H1 (cell line): Measurements from ENCODE around the gene MSI2. TPM values are rescaled to one million over a fixed set of nuclear protein-coding genes. Genes with fewer than 3 reads are reported as not detected.

Experiments used
- CTCF ChIA-PET: fragments of 300-600 bp; sonication (Branson Sonifier 250); formaldehyde crosslinking; loops from one replicate; lab custom pipeline; 2021; ENCODE audit not compliant: partially characterized antibody; lab: Charles Lee
- POLR2A ChIA-PET: fragments of 300-600 bp; sonication (Branson Sonifier 250); formaldehyde crosslinking; loops from one replicate; lab custom pipeline; 2021; ENCODE audit warnings: inconsistent platforms; ENCODE audit not compliant: partially characterized antibody; lab: Charles Lee
- DNase-seq, 2 experiments: peaks; one replicate each; pipeline versions ENCODE4 v3.0.0 to v3.0.0-alpha.2; 2010 to 2022; ENCODE audit warnings: low spot score in 2 of 2, low read depth in 1 of 2, mixed read lengths in 1 of 2
- FAIRE-seq: peaks from 2 replicates; lab custom pipeline; 2011; peaks lifted over from hg19 to GRCh38; lab: Jason Lieb, UNC
- H2AFZ ChIP-seq: 2 replicates; pipeline ENCODE4 v1.8.1; 2012; ENCODE audit warnings: low read length, inconsistent platforms
- H2AK5ac ChIP-seq: 2 replicates; pipeline ENCODE4 v1.6.1; 2013; ENCODE audit warnings: low read depth, low read length
- H2BK120ac ChIP-seq: replicated peaks from 2 replicates; pipeline ENCODE3; 2013; ENCODE audit warnings: low read depth, low read length, inconsistent platforms
- H2BK12ac ChIP-seq: 2 replicates; pipeline ENCODE4 v1.6.1; 2013; ENCODE audit warnings: low read depth, low read length
- H2BK15ac ChIP-seq: 2 replicates; pipeline ENCODE4 v1.6.1; 2013; ENCODE audit warnings: low read length
- H2BK20ac ChIP-seq: 2 replicates; pipeline ENCODE4 v1.6.1; 2013; ENCODE audit warnings: low read length
- H2BK5ac ChIP-seq: 2 replicates; pipeline ENCODE4 v1.6.1; 2013; ENCODE audit warnings: low read depth, low read length
- H3K14ac ChIP-seq: 2 replicates; pipeline ENCODE4 v1.6.1; 2013; ENCODE audit warnings: inconsistent platforms; ENCODE audit not compliant: insufficient read length
- H3K18ac ChIP-seq: 2 replicates; pipeline ENCODE4 v1.6.1; 2013; ENCODE audit warnings: low read length; ENCODE audit errors: extremely low read depth
- H3K23ac ChIP-seq: 2 replicates; pipeline ENCODE4 v1.6.1; 2013; ENCODE audit warnings: inconsistent platforms; ENCODE audit not compliant: insufficient read length
- H3K23me2 ChIP-seq: 2 replicates; pipeline ENCODE4 v1.6.1; 2013; ENCODE audit warnings: low read depth, low read length
- H3K27ac ChIP-seq: 2 replicates; pipeline ENCODE4 v1.6.1; 2011; ENCODE audit warnings: low read depth, low read length, inconsistent platforms
- H3K27me3 ChIP-seq, 4 experiments: replicated peaks in 1 of 4; 1 replicate in 1 of 4; 2 replicates in 3 of 4; pipeline versions ENCODE4 v1.6.1 to v1.8.1; 2011 to 2013; ENCODE audit warnings: low read length in 3 of 4, mild to moderate bottlenecking in 3 of 4, inconsistent platforms in 2 of 4, mixed read lengths in 2 of 4, moderate library complexity in 1 of 4; ENCODE audit not compliant: control insufficient read depth in 3 of 4, insufficient read depth in 3 of 4; ENCODE audit errors: extremely low read depth in 1 of 4
- H3K36me3 ChIP-seq, 4 experiments: 2 replicates each; pipeline versions ENCODE4 v1.6.1 to v1.8.1; 2011 to 2013; ENCODE audit warnings: mild to moderate bottlenecking in 4 of 4, low read length in 3 of 4, moderate library complexity in 2 of 4, control low read depth in 1 of 4, inconsistent platforms in 1 of 4; ENCODE audit not compliant: insufficient read depth in 4 of 4, control insufficient read depth in 2 of 4
- H3K4ac ChIP-seq: replicated peaks from 2 replicates; pipeline ENCODE3; 2013; ENCODE audit warnings: low read length, low read depth, mixed read lengths, inconsistent platforms; ENCODE audit not compliant: insufficient read length
- H3K4me1 ChIP-seq, 4 experiments: replicated peaks in 1 of 4; 1 replicate in 1 of 4; 2 replicates in 3 of 4; pipeline versions ENCODE4 v1.6.1 to v1.8.1; 2011 to 2013; ENCODE audit warnings: low read length in 3 of 4, inconsistent platforms in 2 of 4, mixed read lengths in 1 of 4; ENCODE audit not compliant: insufficient read depth in 4 of 4, control insufficient read depth in 3 of 4
- H3K4me2 ChIP-seq, 2 experiments: 2 replicates each; pipeline versions ENCODE4 v1.6.1 to v1.8.1; 2011 to 2013; ENCODE audit warnings: low read depth in 2 of 2, low read length in 2 of 2, control low read depth in 1 of 2, inconsistent platforms in 1 of 2, mild to moderate bottlenecking in 1 of 2; ENCODE audit not compliant: insufficient read depth in 1 of 2
- H3K4me3 ChIP-seq, 4 experiments: fragments of 200-600, 300-600 bp in 1 of 4; sonication (generic), shearing (Covaris generic), sonication (Bioruptor Twin) in 1 of 4; 2 replicates each; pipeline versions ENCODE4 v1.5.1 to v1.8.1; 2011 to 2016; ENCODE audit warnings: low read length in 4 of 4, low read depth in 3 of 4, control low read depth in 2 of 4, inconsistent platforms in 2 of 4, mild to moderate bottlenecking in 2 of 4, mixed read lengths in 1 of 4, moderate library complexity in 1 of 4; ENCODE audit not compliant: insufficient read depth in 2 of 4; ENCODE audit errors: extremely low read depth in 1 of 4
- H3K56ac ChIP-seq: replicated peaks from 2 replicates; pipeline ENCODE3; 2013; ENCODE audit warnings: low read depth, mild to moderate bottlenecking, mixed read lengths, low read length, inconsistent platforms; ENCODE audit not compliant: insufficient read length
- H3K79me1 ChIP-seq: 2 replicates; pipeline ENCODE4 v1.6.1; 2013; ENCODE audit warnings: low read depth, low read length, control low read depth
- H3K79me2 ChIP-seq, 2 experiments: 2 replicates each; pipeline versions ENCODE4 v1.6.1 to v1.8.1; 2012 to 2013; ENCODE audit warnings: low read length in 2 of 2, mild to moderate bottlenecking in 2 of 2, inconsistent platforms in 1 of 2; ENCODE audit not compliant: insufficient read depth in 2 of 2, control insufficient read depth in 1 of 2
- H3K9ac ChIP-seq, 4 experiments: replicated peaks in 1 of 4; 1 replicate in 1 of 4; 2 replicates in 3 of 4; pipeline versions ENCODE4 v1.6.1 to v1.8.1; 2011 to 2013; ENCODE audit warnings: low read depth in 3 of 4, low read length in 3 of 4, control low read depth in 2 of 4, mild to moderate bottlenecking in 2 of 4, moderate library complexity in 2 of 4, inconsistent platforms in 1 of 4; ENCODE audit errors: extremely low read depth in 1 of 4
- H3K9me3 ChIP-seq, 2 experiments: 2 replicates each; pipeline versions ENCODE4 v1.6.1 to v1.8.1; 2012 to 2013; ENCODE audit warnings: mild to moderate bottlenecking in 2 of 2, moderate library complexity in 2 of 2, control low read depth in 1 of 2, inconsistent platforms in 1 of 2, low read depth in 1 of 2, low read length in 1 of 2, mixed read lengths in 1 of 2; ENCODE audit not compliant: insufficient read depth in 2 of 2
- H4K20me1 ChIP-seq, 2 experiments: replicated peaks in 1 of 2; 2 replicates each; pipeline versions ENCODE3 to v1.8.1; 2011 to 2013; ENCODE audit warnings: inconsistent platforms in 2 of 2, low read length in 2 of 2, mild to moderate bottlenecking in 1 of 2; ENCODE audit not compliant: insufficient read depth in 2 of 2, control insufficient read depth in 1 of 2
- H4K5ac ChIP-seq: 2 replicates; pipeline ENCODE4 v1.6.1; 2013; ENCODE audit warnings: low read length, low read depth, mixed read lengths, inconsistent platforms; ENCODE audit not compliant: insufficient read length
- H4K8ac ChIP-seq: 2 replicates; pipeline ENCODE4 v1.8.0; 2013; ENCODE audit warnings: mild to moderate bottlenecking, moderate library complexity, low read length, inconsistent platforms; ENCODE audit not compliant: insufficient read depth; ENCODE audit errors: extremely low read depth
- H4K91ac ChIP-seq: replicated peaks from 2 replicates; pipeline ENCODE3; 2013; ENCODE audit warnings: low read length, mixed read lengths, inconsistent platforms; ENCODE audit not compliant: insufficient read length
- ASH2L ChIP-seq: fragments of 200-600, 300-600 bp; sonication (generic); IDR thresholded peaks from one replicate; pipeline ENCODE4 v1.7.1; 2017; ENCODE audit warnings: low read length
- EGR1 ChIP-seq: IDR thresholded peaks from 2 replicates; pipeline ENCODE4 v1.6.1; 2011; ENCODE audit warnings: low read depth, low read length, borderline replicate concordance
- JUND ChIP-seq: IDR thresholded peaks from 2 replicates; pipeline ENCODE4 v1.6.1; 2011; ENCODE audit warnings: mild to moderate bottlenecking, improper control_type of control experiment, low read length
- RNF2 ChIP-seq: fragments of 200-900, 300-1000 bp; sonication (generic); IDR thresholded peaks from 2 replicates; pipeline ENCODE4 v1.7.1; 2016; ENCODE audit warnings: borderline replicate concordance, low read depth, mild to moderate bottlenecking, antibody characterized with exemption, low read length; ENCODE audit not compliant: poor library complexity, severe bottlenecking; ENCODE audit errors: missing control alignments
- SP1 ChIP-seq: IDR thresholded peaks from 2 replicates; pipeline ENCODE4 v1.6.1; 2011; ENCODE audit warnings: low read depth, low read length
- TAF1 ChIP-seq: IDR thresholded peaks from 2 replicates; pipeline ENCODE4 v1.6.1; 2011; ENCODE audit warnings: mild to moderate bottlenecking, low read depth, low read length
- TBP ChIP-seq: IDR thresholded peaks from 2 replicates; pipeline ENCODE4 v1.6.1; 2011; ENCODE audit warnings: low read depth, low read length, improper control_type of control experiment
- YY1 ChIP-seq: IDR thresholded peaks from 2 replicates; pipeline ENCODE4 v1.6.1; 2011; ENCODE audit warnings: low read depth, mild to moderate bottlenecking, low read length
- whole genome bisulfite sequencing, 2 experiments: shearing (Covaris generic) in 1 of 2; methylation state at CpG; one replicate each; pipeline versions ENCODE4 v1.1.6 to v1.1.7; 2013 to 2015; ENCODE audit warnings: low lambda C conversion rate in 2 of 2, mixed read lengths in 2 of 2, inconsistent platforms in 1 of 2, low coverage in 1 of 2, missing lambda C conversion rate in 1 of 2; ENCODE audit not compliant: insufficient replicate concordance in 2 of 2, insufficient coverage in 1 of 2, insufficient read length in 1 of 2; ENCODE audit errors: extremely low coverage in 1 of 2, missing lambda C conversion rate in 1 of 2; 5-methylcytosine and 5-hydroxymethylcytosine counted together
- polyA plus RNA-seq, 7 experiments: library from polyadenylated mRNA; depleted of rRNA in 3 of 7; stranded (reverse) in 5 of 7; unstranded in 2 of 7; fragments of >200 nt in 5 of 7; fragments of 200-250 nt in 2 of 7; gene quantifications; 1 replicate in 5 of 7; 2 replicates in 1 of 7; 4 replicates in 1 of 7; pipeline versions ENCODE4 v1.2.1 to v1.2.3, GENCODE V29; 2011 to 2013; ENCODE audit warnings: missing spikeins in 2 of 7, mixed read lengths in 2 of 7
- total RNA-seq: library from RNA; stranded (reverse); fragmentation: NEBNext Ultra II Directional; extraction: Animal tissue kit (Norgen Biotek cat#: 25700); gene quantifications from 2 replicates; pipeline ENCODE4 v1.2.1, GENCODE V29; 2021
- TF ChIP-seq, protein P1 (sequence below): IDR thresholded peaks from 2 replicates; pipeline ENCODE4 v1.6.1; 2011; ENCODE audit warnings: low read depth, mild to moderate bottlenecking, low read length; ENCODE audit not compliant: insufficient read depth
- TF ChIP-seq, protein P2 (sequence below): IDR thresholded peaks from 2 replicates; pipeline ENCODE4 v1.6.1; 2011; ENCODE audit warnings: low read length, improper control_type of control experiment

Gene MSI2
- total and polyA plus RNA-seq, 2 of the 8 experiments (the other 6 are each of a cell fraction or from before 2014, with no cell fraction given) = 36.7 to 80.6 TPM

DNA sequence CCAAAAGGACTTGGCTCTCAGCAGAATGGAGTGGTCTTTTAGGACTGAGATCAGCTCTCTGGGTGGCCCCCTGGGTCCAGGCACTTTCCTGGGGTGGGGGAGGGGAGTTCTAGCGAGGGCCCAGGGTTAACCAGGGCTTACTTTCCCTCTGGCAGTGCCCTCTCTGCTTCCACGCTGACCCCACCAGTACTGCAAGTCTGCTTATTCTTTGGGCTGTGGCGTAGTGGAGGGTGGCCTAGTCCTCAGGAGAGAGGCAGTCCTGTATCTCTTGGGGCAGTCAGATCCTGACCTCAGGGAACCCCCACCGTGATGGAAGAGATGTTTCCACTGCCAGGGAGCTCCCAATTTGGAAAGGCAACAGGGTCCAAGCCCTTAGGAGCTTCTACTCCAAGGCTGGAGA lies 409.4 kb downstream of the MSI2 start:
- POLR2A ChIA-PET = interaction anchor here (0.6 to 2.6 kb wide), 2 partner anchors 15 to 408 kb away, joined by 3 to 7 read pairs; no protein-coding TSS in a partner anchor
- peaks cover 14 to 24% (median 22%) of the 10 kb centered on the region in 4 experiments for H3K4me1 ChIP-seq
- no peak overlapping the region for H2BK5ac ChIP-seq
- H3K9me3 ChIP-seq = no peaks in the 10 kb centered on the region
- H4K20me1 ChIP-seq = no peaks in the 10 kb centered on the region
- no peak overlapping the region for H3K56ac ChIP-seq
- peak overlapping the region in 1 of 2 experiments; percentile 31; a peak in 2 of 4 replicates for H3K4me2 ChIP-seq
- DNase-seq = no peak
- H3K36me3 ChIP-seq = no peaks in the 10 kb centered on the region
- 68% methylated on average over 4 of the region's 4 CpGs; no CpG with 5 or more reads in 1 of the 2 experiments for WGBS, 2 experiments
- H3K4me3 ChIP-seq = no peak overlapping the region
- no peak overlapping the region for H3K27ac ChIP-seq
- no peak overlapping the region for H4K91ac ChIP-seq
- H3K23ac ChIP-seq = no peak overlapping the region
- peak overlapping the region; percentile 75; the same call in 1 of the 2 replicates for H2BK12ac ChIP-seq
- H3K27me3 ChIP-seq = no peaks in the 10 kb centered on the region
- TF ChIP-seq JUND (no peak), ASH2L (no peak), TBP (no peak), SP1 (no peak), YY1 (no peak), TAF1 (no peak), EGR1 (no peak), RNF2 (no peak)
- TF ChIP-seq, protein P1, sequence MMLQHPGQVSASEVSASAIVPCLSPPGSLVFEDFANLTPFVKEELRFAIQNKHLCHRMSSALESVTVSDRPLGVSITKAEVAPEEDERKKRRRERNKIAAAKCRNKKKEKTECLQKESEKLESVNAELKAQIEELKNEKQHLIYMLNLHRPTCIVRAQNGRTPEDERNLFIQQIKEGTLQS = no peak
- TF ChIP-seq, protein P2, sequence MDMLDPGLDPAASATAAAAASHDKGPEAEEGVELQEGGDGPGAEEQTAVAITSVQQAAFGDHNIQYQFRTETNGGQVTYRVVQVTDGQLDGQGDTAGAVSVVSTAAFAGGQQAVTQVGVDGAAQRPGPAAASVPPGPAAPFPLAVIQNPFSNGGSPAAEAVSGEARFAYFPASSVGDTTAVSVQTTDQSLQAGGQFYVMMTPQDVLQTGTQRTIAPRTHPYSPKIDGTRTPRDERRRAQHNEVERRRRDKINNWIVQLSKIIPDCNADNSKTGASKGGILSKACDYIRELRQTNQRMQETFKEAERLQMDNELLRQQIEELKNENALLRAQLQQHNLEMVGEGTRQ = no peak
- TF ChIP-seq, all 59 proteins: peak for 0
- Histone ChIP-seq H4K5ac (no peak overlapping the region), H3K4ac (no peak overlapping the region), H3K23me2 (peaks cover 2% of the 10 kb centered on the region; the same call in 1 of the 2 replicates), H3K79me2 (no peaks in the 10 kb centered on the region), H2BK120ac (no peak overlapping the region), H2AK5ac (no peak overlapping the region), H4K8ac (no peak overlapping the region), H2BK20ac (no peak overlapping the region), H3K18ac (no peak overlapping the region), H3K9ac (no peak overlapping the region), H3K14ac (no peak overlapping the region), H3K79me1 (no peaks in the 10 kb centered on the region), H2AFZ (no peak overlapping the region), H2BK15ac (no peak overlapping the region)
- FAIRE-seq = no peak
- CTCF ChIA-PET = interaction anchor here (0.5 to 2.3 kb wide), 12 partner anchors 10 to 551 kb away, joined by 3 to 11 read pairs (median 3); no protein-coding TSS in a partner anchor
